GM23248 (cell line): Measurements from ENCODE around the gene TTC4. TPM values are rescaled to one million over a fixed set of nuclear protein-coding genes. Genes with fewer than 3 reads are reported as not detected.

Experiments used
- DNase-seq: peaks from one replicate; pipeline ENCODE4 v3.0.0-alpha.2; 2015
- H2AFZ ChIP-seq: fragments of 200-600 bp; sonication (generic); 2 replicates; pipeline ENCODE4 v1.6.1; 2016; ENCODE audit warnings: antibody characterized with exemption
- H3F3A ChIP-seq: fragments of 200-600 bp; sonication (generic); 2 replicates; pipeline ENCODE4 v1.6.1; 2016; ENCODE audit warnings: mild to moderate bottlenecking, antibody characterized with exemption, mixed run types; ENCODE audit not compliant: insufficient read depth
- H3K27ac ChIP-seq: fragments of 200-600 bp; sonication (generic); 2 replicates; pipeline ENCODE4 v1.5.1; 2016; ENCODE audit warnings: mild to moderate bottlenecking
- H3K27me3 ChIP-seq: fragments of 200-600 bp; sonication (generic); replicated peaks from 2 replicates; pipeline ENCODE4 v1.6.1; 2016; ENCODE audit warnings: mild to moderate bottlenecking; ENCODE audit not compliant: insufficient read depth
- H3K36me3 ChIP-seq: fragments of 200-600 bp; sonication (generic); 2 replicates; pipeline ENCODE4 v1.6.1; 2016; ENCODE audit warnings: low read depth, mild to moderate bottlenecking
- H3K4me1 ChIP-seq: fragments of 200-600 bp; sonication (generic); 2 replicates; pipeline ENCODE4 v1.6.1; 2016; ENCODE audit warnings: mild to moderate bottlenecking; ENCODE audit not compliant: insufficient read depth
- H3K4me2 ChIP-seq: fragments of 200-600 bp; sonication (generic); one replicate; pipeline ENCODE4 v1.6.1; 2016; ENCODE audit warnings: mild to moderate bottlenecking; ENCODE audit not compliant: unreplicated experiment
- H3K4me3 ChIP-seq: fragments of 200-600 bp; sonication (generic); 2 replicates; pipeline ENCODE4 v1.5.1; 2016; ENCODE audit warnings: mild to moderate bottlenecking
- H3K79me2 ChIP-seq: fragments of 200-600 bp; sonication (generic); 2 replicates; pipeline ENCODE4 v1.6.1; 2016; ENCODE audit warnings: mild to moderate bottlenecking; ENCODE audit not compliant: insufficient read depth
- H3K9ac ChIP-seq: fragments of 200-600 bp; sonication (generic); 2 replicates; pipeline ENCODE4 v1.6.1; 2016; ENCODE audit warnings: mild to moderate bottlenecking
- H3K9me2 ChIP-seq: fragments of 200-600 bp; sonication (generic); 2 replicates; pipeline ENCODE4 v1.6.1; 2016; ENCODE audit warnings: mixed run types, mild to moderate bottlenecking, moderate library complexity; ENCODE audit not compliant: insufficient read depth
- H3K9me3 ChIP-seq: fragments of 200-600 bp; sonication (generic); one replicate; pipeline ENCODE4 v1.6.1; 2017; ENCODE audit warnings: low read depth
- H4K20me1 ChIP-seq: fragments of 200-600 bp; sonication (generic); 2 replicates; pipeline ENCODE4 v1.6.0; 2016; ENCODE audit not compliant: insufficient read depth
- EZH2 ChIP-seq: fragments of 200-600 bp; sonication (generic); IDR thresholded peaks from 2 replicates; pipeline ENCODE4 v1.6.1; 2018; ENCODE audit warnings: antibody characterized with exemption, mild to moderate bottlenecking; ENCODE audit not compliant: insufficient read depth, poor library complexity, severe bottlenecking
- EZH2phosphoT487 ChIP-seq: fragments of 200-600 bp; sonication (generic); IDR thresholded peaks from 2 replicates; pipeline ENCODE4 v1.6.1; 2018; ENCODE audit warnings: antibody characterized with exemption, moderate library complexity, mild to moderate bottlenecking, low read depth; ENCODE audit not compliant: insufficient read depth
- WGBS, 2 experiments: methylation state at CpG; one replicate each; pipeline ENCODE4 v1.1.6; 2015 to 2017; ENCODE audit warnings: low lambda C conversion rate in 2 of 2, low coverage in 1 of 2; ENCODE audit errors: missing lambda C conversion rate in 2 of 2; 5-methylcytosine and 5-hydroxymethylcytosine counted together
- in situ Hi-C: fragments of 300-500 bp; cut with MboI; formaldehyde crosslinking; loops from 2 replicates; pipeline ENCODE4 v1.15.0; 2020
- polyA plus RNA-seq: library from polyadenylated mRNA; unstranded; fragments of >200 nt; fragmentation: Nextera tagmentation; extraction: Ambion mirVana; gene quantifications from 2 replicates; pipeline ENCODE4 v1.2.1, GENCODE V29; 2016
- total RNA-seq: library from RNA; depleted of rRNA; stranded (reverse); fragments of >200 nt; shearing (Covaris generic); gene quantifications from 2 replicates; pipeline ENCODE4 v1.2.3, GENCODE V29; 2014

Gene TTC4
- total and polyA plus RNA-seq, 2 experiments from 2014 or later, result 24.2 to 27.1 TPM

DNA sequence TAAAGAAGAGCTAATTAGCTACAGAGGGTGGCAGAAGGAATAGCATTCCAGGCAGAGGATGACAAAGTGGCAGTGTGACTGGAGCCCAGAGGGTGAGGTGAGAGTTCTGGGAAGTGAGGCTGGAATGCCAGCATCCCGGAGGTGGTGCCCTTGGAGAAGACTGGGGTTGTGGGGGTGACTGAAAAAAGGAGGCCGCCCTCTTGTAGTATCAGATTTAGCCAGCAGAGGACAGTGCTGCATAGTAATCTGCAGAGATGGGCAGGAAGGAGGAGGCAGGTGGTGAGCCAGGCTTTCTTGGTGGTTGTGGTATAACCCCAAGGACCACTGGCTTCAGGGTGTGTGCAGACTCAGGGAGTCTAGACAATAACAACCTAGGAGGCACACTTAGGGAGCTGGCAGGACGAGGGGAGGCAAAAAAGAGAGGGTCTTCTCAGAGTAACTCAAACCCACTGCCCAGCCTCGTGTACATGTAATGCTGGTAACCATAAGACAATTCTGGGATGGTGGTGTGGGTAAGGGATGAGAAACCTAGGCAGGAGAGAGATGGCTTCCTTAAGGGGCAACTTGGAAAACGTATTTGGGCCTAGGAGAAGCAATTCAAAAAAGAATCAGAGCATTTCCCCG, 43.6 kb upstream of the TTC4 start:
- Histone ChIP-seq H2AFZ (no peak overlapping the region), H3K4me1 (no peaks in the 10 kb centered on the region), H3K27ac (no peak overlapping the region), H4K20me1 (no peaks in the 10 kb centered on the region), H3K9me2 (no peaks in the 10 kb centered on the region), H3K9ac (no peak overlapping the region), H3K9me3 (no peaks in the 10 kb centered on the region), H3K36me3 (no peaks in the 10 kb centered on the region), H3K4me2 (no peak overlapping the region), H3K4me3 (no peak overlapping the region), H3K27me3 (no peaks in the 10 kb centered on the region), H3F3A (no peaks in the 10 kb centered on the region), H3K79me2 (no peaks in the 10 kb centered on the region)
- in situ Hi-C loops, result no loop called here
- no peak for TF ChIP-seq EZH2
- TF ChIP-seq EZH2phosphoT487, result no peak
- peak; percentile 70 for DNase-seq
- 41 to 46% methylated on average over 6 of the region's 6 CpGs for WGBS, 2 experiments

DNA sequence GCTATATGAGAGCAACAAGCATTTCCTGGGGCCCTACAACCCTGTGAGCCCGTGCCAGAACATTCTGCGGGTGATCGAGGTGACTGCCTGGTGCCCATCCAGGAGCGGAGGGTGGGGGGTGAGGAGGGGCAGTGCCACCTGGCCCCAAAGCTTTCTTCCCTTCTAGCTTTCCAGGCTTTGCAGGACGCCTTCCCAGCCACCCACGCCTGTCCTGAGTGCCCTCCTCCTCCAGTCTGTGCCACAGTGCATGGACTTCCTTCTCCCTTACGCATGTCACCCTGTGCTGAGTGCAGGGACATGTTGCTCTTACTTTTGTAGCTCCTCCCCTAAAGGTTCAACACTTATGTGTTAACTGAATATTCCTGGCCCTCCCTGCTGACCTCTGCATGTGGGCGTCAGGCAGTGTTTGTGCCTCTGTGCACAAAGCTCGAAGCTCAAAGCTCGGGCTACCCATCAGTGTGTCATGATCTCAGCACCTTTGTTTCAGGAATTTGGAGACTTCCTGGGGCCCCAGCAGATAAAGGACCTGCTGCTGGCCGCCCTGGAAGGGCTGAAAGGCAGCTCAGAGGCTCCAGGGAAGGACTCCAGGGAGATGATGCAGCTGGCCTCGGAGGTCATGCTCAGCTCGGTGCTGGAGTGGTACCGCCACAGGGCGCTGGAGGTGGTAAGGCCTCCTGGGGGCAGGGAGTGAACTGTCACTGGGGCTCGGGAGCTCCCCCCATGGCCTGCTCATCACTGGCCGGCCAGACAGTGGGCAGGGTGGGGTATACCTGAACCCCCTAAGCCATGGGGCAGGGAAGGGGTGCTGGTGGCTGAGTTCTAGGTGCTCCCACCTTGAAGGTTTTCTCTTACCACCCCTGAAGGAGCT, 36.7 kb upstream of the TTC4 start:
- Histone ChIP-seq H3K9me2 (no peaks in the 10 kb centered on the region), H3K4me3 (no peak overlapping the region), H3K9me3 (no peaks in the 10 kb centered on the region), H3K79me2 (no peaks in the 10 kb centered on the region), H3K4me1 (no peaks in the 10 kb centered on the region), H2AFZ (no peak overlapping the region), H3F3A (no peaks in the 10 kb centered on the region), H3K27ac (no peak overlapping the region), H3K4me2 (no peak overlapping the region), H3K27me3 (peaks cover 13% of the 10 kb centered on the region), H4K20me1 (no peaks in the 10 kb centered on the region), H3K9ac (no peak overlapping the region), H3K36me3 (no peaks in the 10 kb centered on the region)
- 67 to 74% methylated on average over 17 of the region's 17 CpGs for WGBS, 2 experiments
- in situ Hi-C loops, result no loop called here
- DNase-seq, result no peak
- TF ChIP-seq EZH2 (no peak), EZH2phosphoT487 (no peak)

DNA sequence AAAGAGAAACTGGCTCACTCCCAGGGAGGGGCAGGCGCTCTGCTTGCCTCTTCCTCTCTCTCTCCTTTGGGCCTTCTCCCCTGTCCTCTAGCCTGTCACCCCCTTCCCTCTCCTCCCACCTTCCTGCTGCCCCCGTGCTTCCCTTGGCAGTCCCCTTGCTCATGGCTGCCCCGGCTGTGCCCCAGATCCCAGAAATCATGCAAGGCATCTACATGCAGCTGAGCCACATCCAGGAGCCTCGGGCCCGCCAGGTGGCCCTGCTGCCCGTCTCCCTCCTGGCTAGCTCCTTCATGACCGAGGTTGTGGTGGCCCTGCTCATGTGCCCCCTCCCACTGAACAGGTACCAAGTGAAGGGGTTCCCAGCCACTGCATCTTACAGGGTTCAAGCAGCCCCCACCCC, 36.0 kb upstream of the TTC4 start:
- WGBS, 2 experiments, result 43 to 59% methylated on average over 5 to 7 of the region's 7 CpGs
- no peaks in the 10 kb centered on the region for H3K9me3 ChIP-seq
- H2AFZ ChIP-seq, result no peak overlapping the region
- H3K4me1 ChIP-seq, result no peaks in the 10 kb centered on the region
- no peaks in the 10 kb centered on the region for H3K9me2 ChIP-seq
- H3K27ac ChIP-seq, result no peak overlapping the region
- H3K9ac ChIP-seq, result no peak overlapping the region
- no peaks in the 10 kb centered on the region for H3K79me2 ChIP-seq
- no peaks in the 10 kb centered on the region for H3F3A ChIP-seq
- H3K36me3 ChIP-seq, result no peaks in the 10 kb centered on the region
- no peak overlapping the region for H3K4me2 ChIP-seq
- in situ Hi-C loops, result no loop called here
- H3K4me3 ChIP-seq, result no peak overlapping the region
- TF ChIP-seq EZH2phosphoT487, result no peak
- no peak for TF ChIP-seq EZH2
- no peaks in the 10 kb centered on the region for H4K20me1 ChIP-seq
- peaks cover 13% of the 10 kb centered on the region for H3K27me3 ChIP-seq
- no peak for DNase-seq

DNA sequence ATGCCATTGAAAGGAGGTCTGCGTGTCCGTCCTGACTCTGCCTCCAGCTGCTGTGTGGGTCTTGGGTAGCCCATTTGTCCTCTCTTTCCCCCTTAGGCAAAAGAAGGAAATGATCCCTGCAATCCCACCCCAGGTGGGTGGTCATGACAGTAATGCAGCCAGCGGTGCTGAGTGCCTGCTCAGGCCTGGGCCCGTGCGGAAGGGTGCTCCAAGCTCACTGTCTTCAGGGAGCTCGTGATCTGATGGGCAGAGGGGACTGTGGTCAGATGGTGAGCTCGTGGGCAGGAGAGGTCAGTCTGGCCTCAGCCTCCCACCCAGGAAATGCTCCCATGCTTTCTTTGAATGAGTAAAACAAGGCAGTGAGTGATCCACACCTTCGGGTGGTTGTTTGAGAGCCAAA, 35.3 kb upstream of the TTC4 start:
- TF ChIP-seq EZH2phosphoT487, result no peak
- H3K4me1 ChIP-seq, result no peaks in the 10 kb centered on the region
- no peak for DNase-seq
- H3K79me2 ChIP-seq, result no peaks in the 10 kb centered on the region
- no peak overlapping the region for H3K4me2 ChIP-seq
- no peak overlapping the region for H3K9ac ChIP-seq
- H3K9me2 ChIP-seq, result no peaks in the 10 kb centered on the region
- H3K27ac ChIP-seq, result no peak overlapping the region
- H3F3A ChIP-seq, result no peaks in the 10 kb centered on the region
- peaks cover 13% of the 10 kb centered on the region for H3K27me3 ChIP-seq
- H2AFZ ChIP-seq, result no peak overlapping the region
- no peaks in the 10 kb centered on the region for H3K9me3 ChIP-seq
- in situ Hi-C loops, result no loop called here
- H4K20me1 ChIP-seq, result no peaks in the 10 kb centered on the region
- H3K4me3 ChIP-seq, result no peak overlapping the region
- H3K36me3 ChIP-seq, result no peaks in the 10 kb centered on the region
- WGBS, 2 experiments, result 64 to 66% methylated on average over 8 of the region's 8 CpGs
